Heart left ventricle (tissue), 16 donors: ENCODE measurements around the gene MICAL2. TPM values are rescaled to one million over a fixed set of nuclear protein-coding genes. Genes with fewer than 3 reads are reported as not detected.

Source experiments
- ATAC-seq, 4 donors: fragments of 200-7000 bp; cut with Tn5 transposase; one replicate each; pipeline ENCODE4 v1.9.1; 2020 to 2022; ENCODE audit warnings: moderate library complexity in 4 of 4, mild to moderate bottlenecking in 3 of 4, moderate number of reproducible peaks in 1 of 4
- DNase-seq, 5 donors: peaks; one replicate each; pipeline ENCODE4 v3.0.0-alpha.2; 2020
- H3K27ac ChIP-seq, 12 donors: fragments of 200-600 bp; sonication (generic) in 4 of 12; one replicate each; pipeline versions ENCODE4 v1.5.0 to v1.8.0; 2016 to 2022; ENCODE audit warnings: mild to moderate bottlenecking in 2 of 12
- H3K27me3 ChIP-seq, 9 donors: fragments of 200-600 bp; sonication (generic) in 2 of 9; one replicate each; pipeline versions ENCODE4 v1.5.1 to v1.8.0; 2016 to 2022; ENCODE audit warnings: mild to moderate bottlenecking in 3 of 9
- H3K36me3 ChIP-seq, 9 donors: fragments of 200-600 bp; sonication (generic) in 2 of 9; one replicate each; pipeline versions ENCODE4 v1.5.0 to v1.8.0; 2018 to 2022; ENCODE audit warnings: mild to moderate bottlenecking in 2 of 9
- H3K4me1 ChIP-seq, 12 donors: fragments of 200-600 bp; sonication (generic) in 4 of 12; one replicate each; pipeline versions ENCODE4 v1.5.0 to v1.8.0; 2016 to 2022; ENCODE audit warnings: mild to moderate bottlenecking in 3 of 12
- H3K4me3 ChIP-seq, 12 donors: fragments of 200-600 bp; sonication (generic) in 4 of 12; one replicate each; pipeline versions ENCODE4 v1.5.0 to v1.8.0; 2017 to 2022; ENCODE audit warnings: mild to moderate bottlenecking in 9 of 12, moderate library complexity in 4 of 12
- H3K9me3 ChIP-seq, 12 donors: fragments of 200-600 bp; sonication (generic) in 4 of 12; one replicate each; pipeline versions ENCODE4 v1.5.0 to v1.8.0; 2016 to 2022; ENCODE audit warnings: mild to moderate bottlenecking in 1 of 12
- POLR2A ChIP-seq, 2 donors: fragments of 450-650 bp; IDR thresholded peaks; one replicate each; pipeline ENCODE4 v1.6.1; 2017; ENCODE audit warnings: antibody characterized with exemption in 2 of 2, mild to moderate bottlenecking in 2 of 2, moderate library complexity in 2 of 2
- WGBS, 4 donors: extraction: QIAGEN DNeasy Blood & Tissue Kit in 2 of 4; methylation state at CpG; one replicate each; pipeline versions ENCODE4 v1.1.5 to v1.1.7; 2013 to 2018; 5-methylcytosine and 5-hydroxymethylcytosine counted together
- intact Hi-C, 10 donors: fragments of 100-400 bp; cut with DNase I; formaldehyde crosslinking; loops; one replicate each; pipeline versions ENCODE4 v1.11.1 to v1.14.2; 2022
- polyA plus RNA-seq, 2 donors: library from polyadenylated mRNA; stranded (reverse); fragments of 200-250 nt; gene quantifications; one replicate each; pipeline ENCODE4 v1.2.3, GENCODE V29; 2013
- total RNA-seq, 9 donors: library from RNA; depleted of rRNA in 2 of 9; stranded (reverse); fragments of >200 nt in 2 of 9; fragmentation: NEBNext Ultra II Directional in 3 of 9; extraction: Animal tissue kit (Norgen Biotek cat#: 25700) in 3 of 9; gene quantifications; one replicate each; pipeline versions ENCODE4 v1.1.0 to v1.2.4, GENCODE V29; 2016 to 2023
- TF ChIP-seq, protein P1 (sequence below), 12 donors: fragments of 200-600 bp; sonication (generic) in 4 of 12; IDR thresholded peaks; one replicate each; pipeline versions ENCODE4 v1.5.0 to v1.8.0; 2018 to 2022; ENCODE audit warnings: antibody characterized with exemption in 12 of 12, mild to moderate bottlenecking in 5 of 12
- donor health status: ischemic (EF 13 %, LVEDD 7.1; RV severe dilation, severe dysfunction).
- donor health status: healthy with polysubstance abuse.
- donor health status: DM: no; HTN: yes; CAD: no.
- donor health status: DM: no; HTN: no; CAD: no.
- donor health status: ischemic (EF 25% LVEDD 6.9; RV normal size, moderate dysfunction).
- donor health status: ischemic (EF 25% LVEDD 5.7; RV mildly dilated, moderate dysfunction).
- donor health status: healthy.
- donor health status: DM: yes; HTN: yes; CAD: no.
- donor health status: ischemic (EF 35%, LVEDD 5.7; RV mildly dilated, moderate dysfunction).
- donor health status: nonischemic (EF 11% LVEDD 7.7; RV severe dilation, severe dysfunction).
- donor health status: DM: yes; HTN: yes; CAD: no.
- donor health status: PGD.
- donor health status: ischemic (EF 29% LVEDD 5.4; RV normal size, mild dysfunction).
- donor health status: nonischemic (EF 23%, LVEDD 6.1; RV moderate dilation, normal function).

The MICAL2 gene
- total and polyA plus RNA-seq, 11 donors, result 37.6 to 110 (median 86.4) TPM

DNA sequence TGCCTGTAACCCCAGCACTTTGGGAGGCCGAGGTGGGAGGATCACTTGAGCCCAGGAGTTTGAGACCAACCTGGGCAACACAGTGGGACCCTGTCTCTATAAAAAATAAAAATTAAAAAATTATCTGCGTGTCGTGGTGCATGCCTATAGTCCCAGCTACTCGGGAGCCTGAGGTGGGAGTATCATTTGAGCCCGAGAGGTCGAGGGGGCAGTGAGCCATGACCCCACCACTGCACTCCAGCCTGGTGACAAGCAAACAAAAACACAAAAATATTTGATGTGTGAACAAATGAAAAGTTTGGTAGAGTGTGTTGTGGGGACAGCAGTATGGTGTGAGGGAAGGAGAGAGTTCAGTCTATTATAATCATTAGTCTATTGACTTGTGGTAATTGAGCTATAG, 176.2 kb downstream of the MICAL2 start:
- no peak for TF ChIP-seq POLR2A (IDR thresholded peaks at IDR 0.05)
- TF ChIP-seq, protein P1, sequence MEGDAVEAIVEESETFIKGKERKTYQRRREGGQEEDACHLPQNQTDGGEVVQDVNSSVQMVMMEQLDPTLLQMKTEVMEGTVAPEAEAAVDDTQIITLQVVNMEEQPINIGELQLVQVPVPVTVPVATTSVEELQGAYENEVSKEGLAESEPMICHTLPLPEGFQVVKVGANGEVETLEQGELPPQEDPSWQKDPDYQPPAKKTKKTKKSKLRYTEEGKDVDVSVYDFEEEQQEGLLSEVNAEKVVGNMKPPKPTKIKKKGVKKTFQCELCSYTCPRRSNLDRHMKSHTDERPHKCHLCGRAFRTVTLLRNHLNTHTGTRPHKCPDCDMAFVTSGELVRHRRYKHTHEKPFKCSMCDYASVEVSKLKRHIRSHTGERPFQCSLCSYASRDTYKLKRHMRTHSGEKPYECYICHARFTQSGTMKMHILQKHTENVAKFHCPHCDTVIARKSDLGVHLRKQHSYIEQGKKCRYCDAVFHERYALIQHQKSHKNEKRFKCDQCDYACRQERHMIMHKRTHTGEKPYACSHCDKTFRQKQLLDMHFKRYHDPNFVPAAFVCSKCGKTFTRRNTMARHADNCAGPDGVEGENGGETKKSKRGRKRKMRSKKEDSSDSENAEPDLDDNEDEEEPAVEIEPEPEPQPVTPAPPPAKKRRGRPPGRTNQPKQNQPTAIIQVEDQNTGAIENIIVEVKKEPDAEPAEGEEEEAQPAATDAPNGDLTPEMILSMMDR (IDR thresholded peaks at IDR 0.05), result no peak
- Histone ChIP-seq H3K9me3 (no peaks in the 10 kb centered on the region), H3K4me3 (no peak overlapping the region), H3K27me3 (no peaks in the 10 kb centered on the region), H3K27ac (peak overlapping the region in 5 of 12 donors; percentile 40 to 88 (median 66)), H3K4me1 (peaks cover 0 to 45% (median 23%) of the 10 kb centered on the region in 12 donors), H3K36me3 (no peaks in the 10 kb centered on the region)
- intact Hi-C loops, result loop anchor here in 7 of 10 donors (10.0 kb wide), 6 partner anchors 202 to 898 kb away; no protein-coding TSS in a partner anchor
- WGBS, 4 donors, result 87 to 90% (median 90%) methylated on average over 6 of the region's 6 CpGs
- DNase-seq (no peak), ATAC-seq (no peak)

DNA sequence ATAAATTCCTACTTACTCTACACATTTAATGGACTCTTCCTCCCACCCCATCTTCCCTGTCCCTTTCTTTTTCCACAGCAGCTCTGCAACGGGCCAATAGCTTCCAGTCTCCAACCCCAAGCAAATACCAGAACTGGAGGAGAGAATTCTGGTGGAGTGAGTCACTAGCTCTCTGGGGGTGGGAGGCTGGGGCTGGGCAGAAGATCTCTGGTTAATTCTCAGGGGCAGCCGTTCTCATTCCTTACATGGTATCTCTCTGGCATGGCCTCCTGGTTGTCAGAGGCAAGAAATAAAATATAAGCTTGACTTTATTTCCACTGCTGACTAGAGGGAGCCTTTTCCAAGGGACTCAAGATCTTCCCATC, 176.6 kb downstream of the MICAL2 start:
- H3K27ac ChIP-seq, result peak overlapping the region in 7 of 12 donors; percentile 5 to 88 (median 67)
- intact Hi-C loops, result loop anchor here in 7 of 10 donors (10.0 kb wide), 6 partner anchors 202 to 898 kb away; no protein-coding TSS in a partner anchor
- ATAC-seq, result peak; percentile 29 to 66 (median 48)
- WGBS, 4 donors, result 14 to 17% (median 16%) methylated on average over 2 of the region's 2 CpGs
- H3K27me3 ChIP-seq, result no peaks in the 10 kb centered on the region
- peak in 3 of 5 donors; percentile 34 to 63 (median 58) for DNase-seq
- no peak overlapping the region for H3K4me3 ChIP-seq
- no peak for TF ChIP-seq POLR2A (IDR thresholded peaks at IDR 0.05)
- TF ChIP-seq, protein P1 (IDR thresholded peaks at IDR 0.05), result no peak
- H3K4me1 ChIP-seq, result peaks cover 0 to 41% (median 22%) of the 10 kb centered on the region in 12 donors
- H3K36me3 ChIP-seq, result no peaks in the 10 kb centered on the region
- H3K9me3 ChIP-seq, result no peaks in the 10 kb centered on the region

DNA sequence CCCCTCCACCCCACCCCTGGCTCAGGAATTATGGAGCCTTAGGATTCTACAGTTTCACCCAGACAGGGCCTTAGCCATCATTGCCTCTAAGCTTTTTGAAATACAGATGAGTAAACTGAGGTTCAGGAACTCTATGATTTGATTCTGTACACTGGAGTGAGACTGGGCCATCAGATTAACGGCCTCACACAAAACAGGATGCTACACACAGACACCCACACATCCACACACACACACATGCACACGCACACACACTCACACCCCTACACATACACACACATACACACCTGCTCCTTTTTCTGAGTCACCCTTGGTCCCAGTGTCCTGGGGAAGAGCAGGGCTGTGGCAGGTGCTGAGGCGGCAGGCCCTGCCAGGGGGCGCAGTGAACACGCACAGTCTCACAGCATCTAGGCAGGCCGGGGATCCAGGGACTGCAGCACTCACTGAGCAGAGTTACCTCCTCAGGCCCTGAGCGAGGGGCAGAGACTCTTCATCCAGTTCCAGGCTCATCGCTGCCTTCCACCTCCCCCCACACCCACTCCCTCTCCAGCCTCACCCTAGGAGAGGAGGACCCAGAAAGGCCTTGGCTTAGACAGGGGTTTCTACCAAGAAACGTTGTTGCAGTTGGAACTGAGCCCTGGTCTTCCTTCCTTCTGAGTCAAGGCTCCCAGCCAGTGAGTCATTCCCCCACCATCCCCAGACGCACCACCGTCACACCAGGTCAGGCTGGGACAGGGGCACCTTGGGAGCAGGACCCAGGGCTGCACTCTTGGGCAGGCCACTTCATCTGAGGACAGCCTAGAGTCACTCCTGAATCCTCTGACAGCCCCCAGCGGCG, 177.2 kb downstream of the MICAL2 start:
- H3K4me3 ChIP-seq, result no peak overlapping the region
- WGBS, 4 donors, result 63 to 76% (median 69%) methylated on average over 13 of the region's 13 CpGs
- peak in 4 of 5 donors; percentile 58 to 80 (median 64) for DNase-seq
- intact Hi-C loops, result loop anchor here in 7 of 10 donors (10.0 kb wide), 6 partner anchors 203 to 897 kb away; no protein-coding TSS in a partner anchor
- ATAC-seq, result peak; percentile 7 to 72 (median 68)
- no peaks in the 10 kb centered on the region for H3K9me3 ChIP-seq
- no peak for TF ChIP-seq POLR2A (IDR thresholded peaks at IDR 0.05)
- TF ChIP-seq, protein P1 (IDR thresholded peaks at IDR 0.05), result peak in 4 of 12 donors; percentile 16 to 32 (median 22)
- H3K36me3 ChIP-seq, result no peaks in the 10 kb centered on the region
- no peaks in the 10 kb centered on the region for H3K27me3 ChIP-seq
- H3K27ac ChIP-seq, result peak overlapping the region in 8 of 12 donors; percentile 18 to 88 (median 66)
- H3K4me1 ChIP-seq, result peaks cover 0 to 39% (median 22%) of the 10 kb centered on the region in 12 donors
